ENCODE results near the gene PDCD1.
A peak's percentile ranks its signal among the peaks of the same experiment; 100 is the strongest.

The PDCD1 gene

DNA sequence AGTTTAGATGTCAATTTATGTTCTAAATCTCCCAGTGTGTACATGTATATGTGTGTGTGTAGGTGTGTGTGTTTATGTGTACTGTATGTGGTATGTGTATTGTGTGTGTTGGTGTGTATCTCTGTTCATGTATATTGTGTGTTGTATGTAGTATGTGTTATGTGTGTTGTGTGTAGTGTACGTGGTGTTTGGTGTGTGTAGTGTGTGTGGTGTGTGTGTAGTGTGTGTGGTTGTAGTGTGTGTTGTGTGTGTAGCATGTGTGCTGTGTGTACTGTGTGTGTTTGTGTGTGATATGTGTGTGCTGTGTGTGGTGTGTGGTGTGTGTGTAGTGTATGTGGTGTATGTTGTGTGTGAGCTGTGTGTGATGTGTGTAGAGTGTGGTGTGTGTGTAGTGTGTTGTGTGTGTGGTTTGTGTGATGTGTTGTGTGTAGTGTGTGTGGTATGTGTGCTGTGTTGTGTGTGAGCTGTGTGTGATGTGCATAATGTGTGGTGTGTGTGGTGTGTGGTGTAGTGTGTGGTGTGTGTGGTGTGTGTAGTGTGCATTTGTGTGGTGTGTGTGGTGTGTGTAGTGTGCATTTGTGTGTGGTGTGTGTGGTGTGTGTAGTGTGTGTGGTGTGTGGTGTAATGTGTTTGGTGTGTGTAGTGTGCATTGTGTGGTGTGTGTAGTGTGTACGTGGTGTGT, 5.6 kb upstream of the PDCD1 start:
- no peak for DNase-seq

GRCh38 chr2:241863536-241863954, 4.9 kb upstream of the PDCD1 start:
- DNase-seq, result peak; percentile 68

DNA sequence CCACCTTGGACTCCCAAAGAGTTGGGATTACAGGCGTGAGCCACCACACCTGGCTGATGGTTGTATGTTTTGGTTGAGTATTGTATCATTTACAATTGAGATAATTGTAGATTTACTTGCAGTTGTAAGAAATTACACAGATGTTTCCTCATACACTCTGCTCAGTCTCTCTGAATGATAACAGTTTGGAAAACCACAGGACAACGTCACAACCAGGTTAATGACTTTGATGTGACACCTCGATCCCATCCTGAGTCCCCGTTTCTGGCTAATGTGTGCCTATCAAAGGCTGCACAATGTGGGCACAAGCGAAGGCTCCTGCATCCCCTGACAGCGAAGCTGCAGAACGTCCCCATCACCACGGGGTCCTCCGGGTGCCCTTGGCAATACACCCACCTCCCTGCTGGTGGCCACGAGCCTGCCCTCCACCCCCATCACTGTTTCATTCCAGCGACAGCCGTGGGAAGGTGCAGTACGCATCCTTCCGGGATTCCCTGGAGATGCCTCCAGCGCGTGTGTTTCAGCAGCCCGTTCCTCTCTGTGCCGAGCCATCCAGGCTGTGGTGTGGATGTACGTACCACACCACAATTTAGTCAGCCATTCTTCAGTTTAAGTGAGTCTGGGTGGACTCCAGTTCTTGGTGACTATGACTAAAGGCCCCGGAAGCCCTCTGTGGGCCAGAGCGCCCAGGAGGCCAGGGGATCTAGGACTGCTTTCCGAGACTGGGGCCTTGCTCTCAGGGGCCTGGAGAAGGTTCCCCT, 4.3 kb upstream of the PDCD1 start:
- DNase-seq, result no peak

DNA sequence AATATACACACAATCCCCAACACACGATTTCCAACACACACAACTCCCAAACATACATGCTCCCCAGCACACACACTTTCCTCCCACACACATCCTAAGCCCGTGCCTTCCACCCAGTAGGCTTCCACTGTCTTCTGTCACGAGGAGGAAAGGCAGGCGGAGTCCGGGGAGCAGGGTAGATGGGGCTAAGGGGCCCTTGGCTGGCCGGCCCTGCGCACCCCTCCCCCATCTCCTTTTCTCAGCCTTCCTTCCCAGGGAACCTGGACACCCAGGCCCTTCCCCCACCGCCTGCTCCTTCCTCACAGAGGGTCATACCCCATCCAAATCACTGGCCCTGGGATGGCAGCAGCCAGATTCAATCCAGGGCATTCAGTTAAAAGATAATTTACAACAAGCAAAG, 3.4 kb upstream of the PDCD1 start:
- DNase-seq, result no peak

GRCh38 chr2:241861264-241861663, 2.6 kb upstream of the PDCD1 start:
- no peak for DNase-seq

- no peak for DNase-seq
Observed at GRCh38 chr2:241860184-241861078, 1.7 kb upstream of the PDCD1 start.

- DNase-seq, result peak; percentile 74
Observed at GRCh38 chr2:241859436-241860183, 916 bp upstream of the PDCD1 start.

GRCh38 chr2:241859017-241859435, 332 bp upstream of the PDCD1 start:
- DNase-seq, result no peak

- DNase-seq, result no peak
Observed at GRCh38 chr2:241857572-241858121, 1.0 kb downstream of the PDCD1 start.

GRCh38 chr2:241857041-241857541, 1.6 kb downstream of the PDCD1 start:
- DNase-seq, result no peak

DNA sequence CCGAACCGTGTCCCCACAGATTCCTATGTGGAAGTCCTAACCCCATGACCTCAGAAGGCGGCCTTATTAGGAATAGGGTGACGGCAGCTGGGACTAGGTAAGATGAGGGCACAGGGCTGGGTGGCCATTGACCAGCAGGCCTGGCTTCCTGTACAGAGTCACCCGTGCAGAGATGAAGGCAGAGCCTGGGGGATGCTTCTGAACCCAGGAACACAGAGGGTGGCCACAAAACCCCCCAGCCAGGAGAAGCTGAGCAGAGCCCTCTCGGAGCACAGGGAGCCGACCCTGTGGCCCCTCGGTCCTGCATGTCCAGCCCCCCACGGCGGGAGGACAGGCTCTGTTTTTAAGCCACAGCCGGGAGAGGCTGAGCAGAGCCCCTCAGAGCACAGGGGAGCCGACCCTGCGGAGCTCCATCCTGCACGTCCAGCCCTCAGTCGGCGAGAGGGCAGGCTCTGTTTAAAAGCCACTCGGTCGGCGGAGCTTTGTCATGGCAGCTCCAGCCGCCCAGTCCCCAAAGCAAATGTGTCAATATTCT, 2.7 kb downstream of the PDCD1 start:
- no peak for DNase-seq

GRCh38 chr2:241855245-241855887, 3.3 kb downstream of the PDCD1 start:
- no peak for DNase-seq

- no peak for DNase-seq
Observed at GRCh38 chr2:241854342-241855244, 4.1 kb downstream of the PDCD1 start.

DNA sequence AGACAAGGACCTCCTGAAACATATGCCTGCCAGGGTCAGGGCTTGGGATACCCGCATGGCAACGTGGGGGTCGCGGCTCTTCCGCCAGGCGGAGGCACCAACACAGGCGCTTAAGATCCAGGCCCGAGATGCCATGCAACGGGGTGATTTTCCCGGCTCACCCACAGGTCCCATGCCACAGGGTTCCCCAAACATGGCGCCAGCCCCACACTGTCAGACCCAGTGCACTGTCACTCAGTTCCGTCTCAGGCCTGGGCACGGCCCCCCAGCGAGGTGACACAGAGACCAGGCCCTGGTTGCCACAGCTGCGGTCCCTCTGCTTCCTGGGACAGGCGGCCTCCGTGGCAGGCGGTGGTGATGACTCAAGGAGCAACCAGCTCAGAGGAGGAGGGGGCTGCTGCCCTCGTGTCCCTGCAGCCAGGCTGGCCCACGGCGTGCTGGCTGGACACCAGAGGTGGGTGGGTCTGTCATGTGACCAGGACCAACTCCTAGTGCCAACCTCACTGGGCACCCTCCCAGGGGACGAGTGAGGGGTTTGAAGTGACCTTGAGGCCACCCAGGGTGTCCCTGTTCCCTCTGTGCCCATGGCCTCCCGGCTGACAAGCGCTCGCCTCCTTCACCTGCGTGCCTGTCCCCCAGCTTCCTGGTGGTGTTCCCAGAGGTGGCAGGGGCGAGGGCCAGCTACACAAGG, 4.9 kb downstream of the PDCD1 start:
- no peak for DNase-seq

GRCh38 chr2:241852981-241853631, 5.6 kb downstream of the PDCD1 start:
- no peak for DNase-seq

DNA sequence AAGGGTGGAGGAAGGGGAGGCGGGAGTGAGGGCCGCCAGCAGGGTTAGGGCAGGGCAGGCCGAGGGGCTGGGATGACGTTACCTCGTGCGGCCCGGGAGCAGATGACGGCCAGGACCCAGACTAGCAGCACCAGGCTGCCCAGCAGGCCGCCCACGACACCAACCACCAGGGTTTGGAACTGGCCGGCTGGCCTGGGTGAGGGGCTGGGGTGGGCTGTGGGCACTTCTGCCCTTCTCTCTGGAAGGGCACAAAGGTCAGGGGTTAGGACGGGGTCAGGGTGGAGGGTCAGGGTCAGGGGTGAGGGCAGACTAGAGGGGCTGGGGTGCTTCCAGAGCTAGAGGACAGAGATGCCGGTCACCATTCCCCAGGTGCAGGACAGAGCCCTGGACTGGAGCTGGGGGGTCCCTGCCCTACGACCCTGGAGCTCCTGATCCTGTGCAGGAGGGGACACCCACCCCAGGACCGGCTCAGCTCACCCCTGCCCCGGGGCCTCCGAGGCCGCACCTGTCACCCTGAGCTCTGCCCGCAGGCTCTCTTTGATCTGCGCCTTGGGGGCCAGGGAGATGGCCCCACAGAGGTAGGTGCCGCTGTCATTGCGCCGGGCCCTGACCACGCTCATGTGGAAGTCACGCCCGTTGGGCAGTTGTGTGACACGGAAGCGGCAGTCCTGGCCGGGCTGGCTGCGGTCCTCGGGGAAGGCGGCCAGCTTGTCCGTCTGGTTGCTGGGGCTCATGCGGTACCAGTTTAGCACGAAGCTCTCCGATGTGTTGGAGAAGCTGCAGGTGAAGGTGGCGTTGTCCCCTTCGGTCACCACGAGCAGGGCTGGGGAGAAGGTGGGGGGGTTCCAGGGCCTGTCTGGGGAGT, 6.3 kb downstream of the PDCD1 start:
- DNase-seq, result no peak

DNA sequence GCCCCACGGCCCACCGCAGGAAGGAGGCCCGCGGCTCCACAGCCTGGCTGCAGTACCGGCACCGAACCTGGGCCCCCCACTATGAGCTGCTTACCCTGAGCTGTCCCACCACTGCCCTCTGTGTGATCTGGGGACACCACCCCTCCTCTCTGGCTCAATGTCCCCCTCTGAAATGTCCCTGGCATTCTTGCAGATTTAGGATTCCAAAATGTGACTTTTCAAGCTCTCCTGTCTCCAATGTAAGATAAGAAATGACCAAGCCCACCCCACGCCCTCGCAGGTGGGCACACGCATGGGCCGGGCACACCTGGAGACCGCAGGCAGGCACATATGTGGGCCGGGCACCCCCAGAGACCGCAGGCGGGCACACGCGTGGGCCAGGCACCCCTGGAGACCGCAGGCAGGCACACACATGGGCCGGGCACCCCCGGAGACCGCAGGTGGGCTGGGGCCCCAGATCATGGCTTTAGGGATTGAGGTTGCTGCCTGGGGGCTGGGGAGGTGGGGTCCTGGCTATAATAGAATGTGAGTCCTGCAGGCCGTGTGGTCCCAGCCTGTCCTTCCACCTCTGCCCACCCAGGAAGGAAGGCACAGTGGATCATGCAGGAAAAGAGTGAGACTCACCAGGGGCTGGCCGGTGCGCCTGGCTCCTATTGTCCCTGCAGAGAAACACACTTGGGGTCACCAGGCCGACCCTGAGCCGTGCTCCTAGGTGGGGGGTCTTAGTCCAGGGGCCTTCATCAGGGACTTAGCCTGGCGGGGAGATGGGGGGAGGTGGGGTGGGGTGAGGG, 7.2 kb downstream of the PDCD1 start:
- no peak for DNase-seq
